HEK293T (cell line): Measurements from ENCODE around the gene CXXC4.

Experiments
- CTCF ChIA-PET: fragments of 350-600 bp; formaldehyde crosslinking; extraction: SDS; loops from one replicate; lab custom pipeline; 2021; ENCODE audit warnings: antibody characterized with exemption, inconsistent platforms; lab: Yijun Ruan, JAX
- POLR2A ChIA-PET: fragments of 350-600 bp; formaldehyde crosslinking; extraction: SDS; loops from one replicate; lab custom pipeline; 2020; ENCODE audit warnings: antibody characterized with exemption, inconsistent platforms; lab: Yijun Ruan, JAX
- DNase-seq: peaks from one replicate; pipeline ENCODE4 v3.0.0; 2012; ENCODE audit warnings: mixed read lengths; ENCODE audit errors: extremely low spot score
- ARNT ChIP-seq: fragments of 450-650 bp; IDR thresholded peaks from 2 replicates; pipeline ENCODE4 v1.6.1; 2017; ENCODE audit warnings: mild to moderate bottlenecking
- BHLHE40 ChIP-seq: fragments of 450-650 bp; IDR thresholded peaks from 2 replicates; pipeline ENCODE4 v1.6.1; 2016; ENCODE audit warnings: mild to moderate bottlenecking, moderate library complexity, borderline replicate concordance
- CTBP1 ChIP-seq: fragments of 450-650 bp; IDR thresholded peaks from 2 replicates; pipeline ENCODE4 v1.6.1; 2016; ENCODE audit warnings: borderline replicate concordance
- ELF4 ChIP-seq: fragments of 450-650 bp; IDR thresholded peaks from 2 replicates; pipeline ENCODE4 v1.6.1; 2017; ENCODE audit warnings: antibody characterized with exemption
- FOXA1 ChIP-seq: fragments of 450-650 bp; IDR thresholded peaks from 2 replicates; pipeline ENCODE4 v1.6.1; 2016; ENCODE audit warnings: mild to moderate bottlenecking
- FOXK2 ChIP-seq: fragments of 450-650 bp; IDR thresholded peaks from 2 replicates; pipeline ENCODE4 v1.6.1; 2016; ENCODE audit warnings: mild to moderate bottlenecking
- FOXM1 ChIP-seq: fragments of 450-650 bp; IDR thresholded peaks from 2 replicates; pipeline ENCODE4 v1.6.1; 2017; ENCODE audit warnings: mild to moderate bottlenecking, borderline replicate concordance
- HDGF ChIP-seq: fragments of 450-650 bp; IDR thresholded peaks from 2 replicates; pipeline ENCODE4 v1.6.1; 2017; ENCODE audit warnings: antibody characterized with exemption, borderline replicate concordance
- L3MBTL2 ChIP-seq: fragments of 450-650 bp; conservative IDR thresholded peaks from 2 replicates; pipeline ENCODE4 v1.6.1; 2016; ENCODE audit warnings: mild to moderate bottlenecking
- LEF1 ChIP-seq: fragments of 450-650 bp; IDR thresholded peaks from 2 replicates; pipeline ENCODE4 v1.6.1; 2017; ENCODE audit warnings: mild to moderate bottlenecking, borderline replicate concordance
- NFRKB ChIP-seq: fragments of 450-650 bp; IDR thresholded peaks from 2 replicates; pipeline ENCODE4 v1.6.1; 2016; ENCODE audit warnings: mild to moderate bottlenecking, moderate library complexity
- PKNOX1 ChIP-seq: fragments of 450-650 bp; IDR thresholded peaks from 2 replicates; pipeline ENCODE4 v1.6.1; 2016
- SP1 ChIP-seq: fragments of 450-650 bp; IDR thresholded peaks from 2 replicates; pipeline ENCODE4 v1.6.1; 2017
- SUZ12 ChIP-seq: fragments of 450-650 bp; IDR thresholded peaks from 2 replicates; pipeline ENCODE4 v1.6.1; 2016; ENCODE audit warnings: mild to moderate bottlenecking
- TARDBP ChIP-seq: fragments of 450-650 bp; IDR thresholded peaks from 2 replicates; pipeline ENCODE4 v1.6.1; 2016
- ZNF384 ChIP-seq: fragments of 450-650 bp; IDR thresholded peaks from 2 replicates; pipeline ENCODE4 v1.6.1; 2016

The CXXC4 gene

GRCh38 chr4:104446431-104447278, 48.0 kb downstream of the CXXC4 start:
- ChIA-PET POLR2A (no interaction called here), CTCF (no interaction called here)
- TF ChIP-seq FOXM1 (no peak), SUZ12 (no peak), FOXK2 (no peak), ZNF384 (no peak), NFRKB (no peak)
- no peak for DNase-seq

GRCh38 chr4:104444685-104445084, 50.0 kb downstream of the CXXC4 start:
- no peak for DNase-seq
- ChIA-PET POLR2A (no interaction called here), CTCF (no interaction called here)
- TF ChIP-seq ELF4, result no peak
- TF ChIP-seq SP1, result no peak
- TF ChIP-seq L3MBTL2, result no peak
- no peak for TF ChIP-seq CTBP1
- no peak for TF ChIP-seq FOXK2
- no peak for TF ChIP-seq HDGF
- no peak for TF ChIP-seq PKNOX1
- no peak for TF ChIP-seq SUZ12
- TF ChIP-seq BHLHE40, result no peak
- no peak for TF ChIP-seq FOXA1

GRCh38 chr4:104436542-104436941, 58.2 kb downstream of the CXXC4 start:
- CTCF ChIA-PET, result no interaction called here
- no peak for DNase-seq
- POLR2A ChIA-PET, result no interaction called here
- TF ChIP-seq ARNT, result no peak
- TF ChIP-seq SP1, result no peak

GRCh38 chr4:104429150-104429741, 65.4 kb downstream of the CXXC4 start:
- ChIA-PET POLR2A (no interaction called here), CTCF (no interaction called here)
- no peak for DNase-seq
- TF ChIP-seq LEF1 (no peak), SUZ12 (no peak), SP1 (no peak), ARNT (no peak), HDGF (no peak), FOXM1 (no peak), NFRKB (no peak), ZNF384 (no peak), FOXA1 (no peak), ELF4 (no peak), BHLHE40 (no peak), TARDBP (no peak), CTBP1 (no peak), L3MBTL2 (no peak), PKNOX1 (no peak), FOXK2 (no peak)

- ChIA-PET POLR2A (no interaction called here), CTCF (no interaction called here)
- TF ChIP-seq SP1 (no peak), BHLHE40 (no peak), ARNT (no peak), FOXM1 (no peak), PKNOX1 (no peak), FOXA1 (no peak), SUZ12 (no peak), FOXK2 (no peak), LEF1 (no peak)
- no peak for DNase-seq
These were observed 68.7 kb downstream of the CXXC4 start for GRCh38 chr4:104425948-104426347.

GRCh38 chr4:104424989-104425388, 69.7 kb downstream of the CXXC4 start:
- CTCF ChIA-PET, result no interaction called here
- TF ChIP-seq LEF1 (no peak), TARDBP (no peak), CTBP1 (no peak), HDGF (no peak)
- POLR2A ChIA-PET, result no interaction called here
- DNase-seq, result no peak
